ENCODE data around the gene LMX1B.

GRCh38 chr9:126607731-126608130 lies 6.0 kb upstream of the LMX1B start:
- TF ChIP-seq POLR2AphosphoS5 (IDR thresholded peaks at IDR 0.05; ENCODE audit: borderline replicate concordance, low read depth, low read length) (no peak), EZH2 (IDR thresholded peaks at IDR 0.05) (no peak), FOXP2 (optimal IDR thresholded peaks at IDR 0.05; ENCODE audit: control extremely low read depth, extremely low read length, insufficient read depth) (no peak)

Measured in SK-N-MC (cell line).